Measurements from ENCODE around the gene CCDC80.
A peak's percentile ranks its signal among the peaks of the same experiment; 100 is the strongest.
"Not testable (repeated sequence)": the region's sequence is repeated elsewhere in the genome, so short reads cannot be mapped to it uniquely, and the experiment has no call there.

CCDC80 gene

DNA sequence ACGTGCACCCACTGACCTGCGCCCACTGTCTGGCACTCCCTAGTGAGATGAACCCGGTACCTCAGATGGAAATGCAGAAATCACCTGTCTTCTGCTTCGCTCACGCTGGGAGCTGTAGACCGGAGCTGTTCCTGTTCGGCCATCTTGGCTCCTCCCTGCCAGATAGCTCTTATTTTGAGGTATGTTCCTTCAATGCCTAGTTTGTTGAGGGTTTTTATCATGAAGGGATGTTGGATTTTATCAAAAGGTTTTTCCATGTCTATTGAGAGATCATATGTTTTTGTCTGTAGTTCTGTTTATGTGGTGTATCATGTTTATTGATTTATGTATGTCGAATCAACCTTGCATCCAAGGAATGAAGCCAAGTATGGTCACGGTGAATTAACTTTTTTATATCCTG lies 24.1 kb upstream of the CCDC80 start:
- DNase-seq = not testable (repeated sequence)

DNA sequence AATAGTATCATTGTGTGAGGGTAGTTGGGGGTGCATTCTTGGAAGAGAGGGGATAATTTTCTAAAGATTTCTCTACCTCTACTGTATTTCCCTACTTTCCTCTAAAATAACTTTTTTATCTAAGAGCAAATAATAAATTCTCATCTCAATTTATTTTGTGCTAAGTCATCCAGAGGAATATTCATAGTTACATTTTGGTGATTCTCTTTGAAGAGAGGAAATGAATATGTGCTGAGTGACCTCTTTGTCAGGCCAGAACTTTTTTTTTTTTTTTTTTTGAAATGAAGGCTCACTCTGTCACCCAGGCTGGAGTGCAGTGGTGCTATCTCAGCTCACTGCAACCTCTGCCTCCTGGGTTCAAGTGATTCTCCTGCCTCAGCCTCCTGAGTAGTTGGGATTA lies 15.1 kb upstream of the CCDC80 start:
- DNase-seq = no peak

- DNase-seq = no peak
These were observed 14.0 kb upstream of the CCDC80 start for GRCh38 chr3:112654979-112655378.

DNA sequence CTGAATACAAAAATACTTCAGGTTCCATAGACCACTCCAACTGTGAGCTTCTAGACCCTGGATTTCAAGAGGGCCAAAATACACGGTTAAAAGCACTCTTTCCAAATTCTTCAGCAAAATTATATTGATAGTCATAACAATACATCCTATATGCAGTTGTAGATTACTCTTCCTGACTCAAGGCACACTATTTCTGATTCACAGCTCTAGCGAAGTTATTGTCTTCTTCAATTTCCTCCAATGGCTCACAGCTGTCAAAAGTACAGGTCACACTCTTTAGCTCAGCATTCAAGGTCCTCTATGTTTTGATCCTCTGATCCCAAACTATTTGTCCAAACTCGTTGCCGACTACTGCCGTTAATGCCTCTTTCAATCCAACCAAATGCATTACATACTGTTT lies 13.5 kb upstream of the CCDC80 start:
- no peak for DNase-seq

DNA sequence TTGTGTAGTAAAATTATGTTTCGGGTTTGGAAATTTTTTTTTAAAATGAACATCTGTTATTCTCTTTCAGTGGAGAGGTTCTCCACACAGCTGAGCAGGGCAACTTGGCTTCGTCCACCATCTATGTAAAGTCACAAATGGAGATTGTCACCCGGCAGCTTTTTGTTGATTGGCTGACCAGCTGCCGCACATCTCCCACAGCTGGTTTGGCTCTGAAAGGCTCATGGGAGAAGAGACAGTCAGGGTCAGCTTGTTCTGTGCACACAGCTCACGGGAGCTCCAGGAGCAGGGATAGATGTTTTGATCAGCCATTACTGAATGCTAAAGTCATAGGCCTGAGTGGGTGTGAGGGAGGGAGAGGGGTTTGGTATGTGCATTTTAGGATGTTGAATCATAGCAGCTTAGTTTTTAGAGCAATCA lies 12.9 kb upstream of the CCDC80 start:
- no peak for DNase-seq

DNA sequence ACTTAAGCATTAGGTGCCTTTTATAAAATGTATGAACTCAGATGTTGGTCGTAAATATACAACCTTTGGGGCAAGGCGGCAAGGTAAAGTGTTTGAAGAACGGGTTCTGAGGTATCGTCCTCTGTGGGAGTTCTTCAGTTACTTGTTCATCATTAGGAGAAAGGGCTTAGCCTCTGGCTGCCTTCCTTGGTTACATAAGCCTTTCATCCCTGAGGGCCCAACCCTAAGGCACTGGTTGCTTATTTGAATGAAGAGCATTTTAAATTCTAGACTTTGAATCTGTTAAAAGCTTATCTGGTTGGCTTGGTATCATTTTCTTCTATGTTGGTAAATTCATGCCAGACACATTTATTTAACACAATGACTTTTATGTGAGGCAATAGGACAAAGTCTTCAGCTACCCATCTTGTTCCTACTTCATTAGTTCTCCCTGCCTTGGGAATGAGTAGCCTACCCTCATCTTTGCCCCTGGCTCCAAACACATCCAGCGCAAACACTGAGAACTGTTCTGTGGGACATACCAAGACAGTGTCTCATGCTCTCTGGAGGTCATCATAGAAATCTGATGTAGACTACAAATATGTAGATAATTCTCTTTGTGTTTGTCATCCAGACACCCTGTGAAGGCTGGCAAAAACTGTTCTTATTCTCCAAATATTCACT lies 12.4 kb upstream of the CCDC80 start:
- DNase-seq = no peak

DNA sequence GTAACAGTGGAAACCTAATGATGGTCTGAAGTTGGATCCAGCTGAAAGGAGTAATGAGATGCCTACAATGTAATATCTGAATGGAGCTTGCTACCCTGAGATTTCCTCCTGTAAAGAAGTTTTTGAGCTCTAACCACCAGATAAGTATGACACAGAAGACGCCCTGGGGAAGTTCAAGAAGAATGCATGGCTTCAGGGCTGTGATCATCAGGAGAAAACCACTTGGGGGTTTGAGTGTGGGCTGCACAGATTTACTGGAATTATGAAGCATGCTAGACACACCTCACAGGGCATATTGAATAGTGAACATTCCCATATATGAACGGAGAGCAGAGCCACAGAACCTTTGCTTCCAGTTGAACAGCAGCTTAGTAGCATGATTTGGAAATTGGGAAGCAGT lies 10.6 kb upstream of the CCDC80 start:
- no peak for DNase-seq

GRCh38 chr3:112651071-112651470 lies 10.1 kb upstream of the CCDC80 start:
- no peak for DNase-seq

DNA sequence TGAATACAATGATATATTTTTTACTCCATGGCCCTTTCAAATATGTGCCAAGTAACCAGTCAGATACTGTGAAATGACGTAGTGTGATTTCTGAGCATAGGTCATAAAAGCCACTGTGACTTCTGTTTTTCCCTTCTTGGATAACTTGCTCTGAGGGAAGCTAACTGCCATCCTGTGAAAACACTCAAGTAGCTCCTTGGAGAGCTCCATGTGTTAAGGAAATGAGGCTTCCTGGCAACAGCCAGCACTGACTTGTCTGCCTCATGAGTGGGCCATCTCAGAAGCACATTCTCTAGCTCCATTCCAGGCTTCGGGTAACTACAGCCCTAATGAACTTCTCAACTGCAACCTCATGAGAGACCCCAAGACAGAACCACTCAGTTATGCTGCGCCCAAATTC lies 9.5 kb upstream of the CCDC80 start:
- DNase-seq = no peak

DNA sequence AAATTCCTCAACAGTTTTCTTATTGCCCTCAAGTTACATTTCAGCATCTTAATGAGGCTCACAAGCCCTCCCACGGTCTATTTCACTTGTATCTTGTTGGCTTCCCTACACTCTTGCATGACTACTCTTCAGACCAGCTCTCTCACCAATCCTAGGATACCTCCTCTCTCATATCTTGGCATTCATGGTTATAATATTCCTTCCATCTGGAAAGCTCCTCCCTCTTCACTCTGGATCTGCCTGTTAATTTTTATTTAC lies 8.5 kb upstream of the CCDC80 start:
- DNase-seq = no peak

DNA sequence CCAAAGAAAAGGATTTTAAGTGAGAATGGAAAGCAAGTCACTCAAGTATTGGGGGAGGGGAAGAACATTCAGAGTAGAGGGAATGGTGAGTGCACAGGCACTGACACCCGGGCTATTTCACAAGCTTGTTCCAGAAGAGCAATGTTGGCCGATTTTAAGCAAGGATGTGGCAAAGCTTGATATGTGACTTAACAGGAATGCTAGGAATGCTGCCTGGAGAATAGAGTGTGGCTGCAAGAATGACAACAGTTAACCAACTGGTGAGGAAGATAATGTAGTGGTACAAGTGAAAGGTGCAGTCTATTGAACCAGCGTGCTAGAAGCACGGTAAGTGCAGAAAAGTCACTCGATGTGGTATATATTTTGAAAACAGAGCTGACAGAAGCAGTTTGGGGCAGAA lies 6.2 kb upstream of the CCDC80 start:
- no peak for DNase-seq

- no peak for DNase-seq
These were observed 5.7 kb upstream of the CCDC80 start for GRCh38 chr3:112646623-112647022.

DNA sequence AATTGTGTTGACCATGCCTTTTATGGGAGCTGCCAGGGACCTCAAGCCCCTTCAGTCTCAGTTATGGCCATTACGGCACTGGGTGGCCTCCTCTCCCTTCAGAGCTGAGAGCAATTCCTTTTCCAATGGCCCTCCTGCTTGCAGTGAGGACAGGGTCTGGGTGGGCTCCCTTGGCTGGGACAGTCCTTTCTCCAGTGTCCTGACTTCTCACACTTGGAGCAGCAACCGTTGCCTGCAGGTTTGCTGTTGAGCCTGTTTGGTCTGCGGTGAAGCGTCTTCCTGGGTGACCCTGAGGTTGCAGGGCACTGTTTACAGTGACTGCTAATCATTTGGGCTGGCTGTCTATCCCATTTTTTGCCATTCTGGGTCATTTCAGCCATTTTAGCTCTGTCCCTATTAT lies 3.5 kb upstream of the CCDC80 start:
- no peak for DNase-seq

DNA sequence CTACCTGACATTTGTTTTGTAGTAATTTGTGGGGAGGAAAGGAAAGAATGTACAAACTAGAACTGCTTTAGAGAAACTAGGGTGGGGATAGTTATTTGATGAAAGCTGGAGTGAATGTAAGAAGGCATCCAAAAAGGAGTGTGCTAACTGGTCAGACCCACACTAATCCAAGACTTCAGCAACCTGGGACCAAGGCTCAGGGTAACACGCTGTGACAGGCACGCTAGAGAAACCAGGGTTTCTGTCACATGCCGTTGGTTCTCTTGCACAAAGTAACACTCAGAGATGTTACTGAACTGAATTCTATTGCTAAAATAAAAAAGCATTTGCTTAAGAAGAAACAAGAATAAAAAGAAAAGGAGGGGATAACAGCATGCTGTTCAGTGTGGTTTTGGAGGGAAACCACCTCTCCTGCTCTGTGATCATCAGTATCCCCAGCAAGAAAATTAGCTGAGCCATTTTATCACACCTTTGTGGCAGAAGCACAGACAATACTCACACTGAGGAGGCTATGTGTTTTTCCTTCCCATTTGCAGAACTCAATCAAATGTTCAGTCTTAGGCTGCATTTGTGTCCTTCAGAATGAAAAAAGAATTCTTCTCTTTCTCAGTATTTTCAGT lies 2.8 kb upstream of the CCDC80 start:
- no peak for DNase-seq

DNA sequence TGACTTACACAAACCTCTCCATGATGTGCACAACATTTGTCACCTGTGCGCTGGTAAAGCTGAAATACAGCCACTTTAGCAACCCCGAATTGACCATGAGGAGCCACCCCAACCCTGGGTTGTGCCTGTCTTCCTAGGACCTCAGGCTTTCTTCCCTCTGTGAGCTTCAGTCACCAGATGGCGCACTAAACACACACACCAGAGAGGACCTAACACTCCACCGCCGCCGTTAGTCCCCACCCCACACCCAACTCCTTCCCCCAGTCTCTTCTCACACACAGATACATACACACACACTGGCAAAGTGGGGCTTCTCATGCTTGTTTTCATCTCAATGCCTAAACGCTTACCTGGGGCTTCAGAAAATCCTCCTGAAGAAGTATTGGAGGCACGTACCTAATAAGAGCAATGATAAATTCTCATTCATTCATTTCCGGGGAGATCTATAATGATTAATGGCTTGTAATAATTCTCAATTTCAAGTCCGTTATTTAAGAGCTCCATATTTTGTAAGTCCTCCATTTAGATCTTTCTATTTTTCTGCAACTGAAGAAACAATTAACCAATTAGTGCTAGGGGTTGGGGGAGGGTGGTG lies 2.1 kb upstream of the CCDC80 start:
- DNase-seq = peak; percentile 87

GRCh38 chr3:112640276-112640929 lies 540 bp downstream of the CCDC80 start:
- DNase-seq = no peak

- no peak for DNase-seq
These were observed 1.3 kb downstream of the CCDC80 start for GRCh38 chr3:112639455-112640225.

DNA sequence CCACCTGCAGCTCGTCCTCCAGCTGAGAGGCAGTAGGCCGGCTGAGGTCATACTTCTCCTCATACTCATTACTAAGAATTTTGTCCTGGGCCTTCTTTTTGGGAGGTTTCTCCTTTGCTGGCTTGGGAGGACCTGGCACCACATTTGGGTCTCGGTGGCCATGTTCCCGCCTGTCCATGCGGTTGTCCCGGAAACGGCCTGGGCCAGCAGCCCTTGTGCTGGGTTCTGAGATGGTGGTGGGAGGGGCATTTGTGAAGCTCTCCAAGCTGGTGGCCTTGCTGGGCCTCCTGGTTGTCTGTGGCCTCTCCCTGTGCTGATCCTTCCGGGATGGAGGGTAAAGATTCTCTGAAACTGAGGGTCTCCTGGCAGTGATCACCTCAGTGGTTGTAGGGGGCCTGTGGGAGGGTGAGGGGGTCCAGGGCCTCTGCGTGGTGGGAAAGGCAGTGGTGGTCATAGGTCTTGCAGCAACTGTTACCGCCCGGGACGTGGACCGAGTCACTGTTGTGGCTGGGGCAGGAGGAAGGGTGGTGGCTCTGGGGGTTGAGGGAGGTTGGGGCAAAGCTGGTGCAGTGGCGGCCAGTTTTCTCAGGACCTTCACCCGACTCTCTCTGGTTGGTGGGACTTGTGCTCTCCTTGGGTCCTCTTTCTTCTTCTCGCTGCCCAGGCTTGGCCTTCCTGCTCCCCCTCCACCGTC lies 2.5 kb downstream of the CCDC80 start:
- DNase-seq = no peak

DNA sequence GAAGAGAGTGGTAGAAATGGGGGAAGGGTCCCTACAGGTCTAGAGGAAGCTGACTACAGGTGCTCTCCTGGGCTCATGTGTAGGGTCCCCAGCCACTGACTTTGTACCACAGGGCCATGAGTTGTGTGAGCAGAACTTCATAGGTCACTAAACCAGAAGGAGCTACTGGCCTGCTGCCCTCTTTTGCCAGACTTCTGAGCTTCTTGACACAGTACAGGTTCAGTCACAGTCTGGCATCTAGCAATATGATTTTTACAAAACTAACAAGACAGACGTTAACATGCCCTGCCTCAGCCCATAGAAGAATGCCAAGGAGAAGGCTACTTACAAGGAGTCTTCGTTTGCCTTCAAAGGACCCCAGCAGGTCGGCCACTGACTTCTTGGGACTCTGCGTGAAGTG lies 3.2 kb downstream of the CCDC80 start:
- DNase-seq = no peak

GRCh38 chr3:112635674-112636073 lies 5.3 kb downstream of the CCDC80 start:
- no peak for DNase-seq

DNA sequence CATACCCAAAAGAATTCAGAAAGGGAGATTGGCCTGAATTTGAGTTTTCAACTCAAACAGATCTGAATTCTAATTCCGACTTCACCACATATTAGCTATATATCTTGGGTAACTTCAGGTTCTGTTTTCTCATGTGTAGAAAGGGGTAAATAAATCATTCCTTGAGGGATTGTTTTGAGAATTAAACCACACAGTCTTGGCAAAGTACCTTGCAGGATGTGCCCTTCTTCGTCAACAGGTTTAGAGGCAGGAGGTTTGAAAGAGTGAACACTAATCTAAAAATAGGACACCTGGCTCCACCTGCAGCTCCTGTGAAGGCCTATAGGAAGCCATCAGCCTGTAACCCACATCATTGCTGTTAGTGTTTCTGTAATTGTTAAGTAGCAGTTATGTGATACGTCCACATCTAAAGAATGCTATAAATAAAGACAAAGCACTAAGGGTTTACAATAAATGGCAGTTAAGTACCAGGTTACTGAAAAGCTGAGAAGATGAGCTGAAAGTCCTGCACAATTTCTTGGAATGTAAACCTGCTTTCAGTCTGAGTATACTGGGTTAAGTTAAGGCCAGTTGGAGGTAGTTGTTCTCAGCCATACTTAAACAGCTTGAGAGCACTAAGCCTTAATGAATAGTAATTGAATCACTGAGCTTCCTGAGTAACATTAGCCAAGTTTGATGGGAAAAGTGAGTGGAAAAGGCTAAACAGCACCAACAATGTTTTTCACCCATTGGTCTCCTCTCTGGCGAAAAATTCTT lies 6.0 kb downstream of the CCDC80 start:
- no peak for DNase-seq

GRCh38 chr3:112633757-112634156 lies 7.2 kb downstream of the CCDC80 start:
- DNase-seq = no peak
